NK-92 treated with Interleukin-12 subunit alpha and Interleukin-12 subunit beta, amount 100 ng/mL, for 24 hours (cell line): ENCODE measurements around the gene DACT2.
"Not testable (repeated sequence)": the region's sequence is repeated elsewhere in the genome, so short reads cannot be mapped to it uniquely, and the experiment has no call there.

ENCODE experiments used
- DNase-seq: peaks from one replicate; lab custom pipeline; 2025; lab: John Stamatoyannopoulos, UW

DACT2 gene

GRCh38 chr6:168303982-168304751, 15.4 kb downstream of the DACT2 start:
- DNase-seq, result no peak

- DNase-seq, result no peak
These were observed 17.0 kb downstream of the DACT2 start for GRCh38 chr6:168302534-168302933.

DNA sequence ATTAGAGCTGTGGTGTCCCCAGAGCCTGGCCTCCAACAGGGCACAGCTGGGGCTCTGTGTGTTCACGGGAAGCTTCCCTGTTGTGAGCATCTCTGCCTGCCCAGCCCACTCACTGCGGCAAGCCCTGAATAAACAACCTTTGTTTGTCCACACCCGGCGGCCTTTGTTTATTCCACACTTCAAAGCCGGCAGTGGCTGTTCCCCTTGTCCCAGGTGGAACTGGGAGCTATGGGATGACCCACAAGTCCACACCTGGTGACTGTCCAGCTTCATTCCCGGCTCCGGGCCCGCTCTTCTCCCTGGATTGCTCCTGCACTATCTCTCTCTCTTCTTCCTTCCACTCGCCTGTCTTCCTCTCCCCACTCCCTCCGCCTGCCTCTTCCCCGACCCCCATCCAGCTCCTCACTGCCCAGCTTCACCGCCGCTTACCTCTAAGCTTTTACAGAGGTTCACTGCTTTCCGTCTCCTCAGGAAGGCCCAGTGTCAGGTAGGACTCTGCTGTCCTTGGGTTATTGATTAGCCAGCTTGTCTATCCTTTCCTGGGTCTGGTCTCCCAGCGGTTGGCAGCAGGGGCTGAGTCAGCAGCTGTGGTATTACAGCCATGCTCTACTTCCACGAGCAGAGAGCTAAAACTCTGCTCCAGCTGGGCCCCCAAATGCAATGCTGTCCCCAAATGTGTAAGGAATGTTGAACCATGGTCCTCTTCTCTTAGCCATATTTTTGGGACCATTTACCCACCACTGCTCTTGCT, 17.8 kb downstream of the DACT2 start:
- no peak for DNase-seq

- no peak for DNase-seq
These were observed 18.5 kb downstream of the DACT2 start for GRCh38 chr6:168300975-168301647.

DNA sequence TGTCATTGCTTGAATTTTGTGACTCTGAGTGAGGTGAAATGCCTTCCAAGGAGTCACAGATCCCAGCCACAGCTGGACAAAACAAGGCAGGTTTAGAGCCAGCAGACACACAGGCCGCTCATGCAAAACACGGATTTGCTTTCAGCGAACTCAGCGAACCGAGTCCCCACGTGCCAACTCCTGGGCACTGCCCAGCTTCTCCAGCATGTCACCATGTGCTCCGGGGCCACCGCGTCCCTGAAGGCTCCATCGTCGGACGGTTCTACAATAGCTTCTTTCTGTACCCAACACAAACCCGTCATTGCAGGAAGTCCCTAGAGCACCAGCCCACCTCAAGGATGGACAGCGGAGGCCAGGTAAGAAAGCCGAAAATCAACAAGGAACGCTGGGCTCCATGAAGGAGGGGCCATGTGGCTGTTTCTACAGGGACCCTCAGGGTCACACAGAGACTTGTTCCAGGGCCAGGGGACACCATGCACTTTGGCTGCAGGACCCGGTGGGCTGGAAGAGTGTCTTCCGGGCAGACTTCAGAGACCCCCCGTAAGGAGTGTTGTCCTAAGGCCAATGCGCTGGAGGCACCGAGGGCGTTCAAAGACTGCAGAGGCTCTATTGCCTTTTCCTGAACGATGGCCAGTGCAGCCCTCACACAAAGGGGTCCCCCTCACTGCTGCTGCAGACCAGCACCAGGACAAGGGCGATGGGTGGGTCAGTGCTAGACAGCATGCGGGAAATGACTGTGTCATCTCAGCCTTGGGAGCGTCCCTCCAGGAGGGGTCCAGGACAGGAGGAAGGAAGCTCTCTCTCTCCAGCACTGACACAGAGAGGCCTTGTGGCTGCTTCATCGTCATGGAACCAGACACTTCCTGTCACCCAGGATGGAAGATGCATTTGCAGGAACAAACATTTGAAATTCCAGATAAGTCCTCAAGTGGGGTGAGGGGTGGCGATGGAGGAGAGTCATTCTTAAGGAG, 19.8 kb downstream of the DACT2 start:
- no peak for DNase-seq

DNA sequence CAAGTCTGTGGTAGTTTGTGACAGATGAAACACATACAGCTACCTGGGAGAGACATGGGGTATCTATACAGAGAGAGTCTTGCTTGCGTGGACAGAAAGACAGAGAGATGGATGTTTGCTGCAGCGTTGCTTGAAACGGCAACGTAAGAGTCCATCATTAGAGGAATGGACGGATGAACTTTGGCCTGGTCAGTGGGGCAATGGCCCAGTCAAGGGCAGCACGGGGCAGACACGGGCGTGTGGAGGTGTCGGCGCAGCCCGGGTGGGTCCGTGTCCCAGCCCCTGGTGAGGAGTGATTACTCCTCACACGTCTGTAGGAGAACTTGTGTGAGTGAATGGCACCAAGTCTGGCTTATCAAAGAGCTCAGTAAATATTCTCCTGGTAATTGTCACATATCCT, 21.9 kb downstream of the DACT2 start:
- no peak for DNase-seq

DNA sequence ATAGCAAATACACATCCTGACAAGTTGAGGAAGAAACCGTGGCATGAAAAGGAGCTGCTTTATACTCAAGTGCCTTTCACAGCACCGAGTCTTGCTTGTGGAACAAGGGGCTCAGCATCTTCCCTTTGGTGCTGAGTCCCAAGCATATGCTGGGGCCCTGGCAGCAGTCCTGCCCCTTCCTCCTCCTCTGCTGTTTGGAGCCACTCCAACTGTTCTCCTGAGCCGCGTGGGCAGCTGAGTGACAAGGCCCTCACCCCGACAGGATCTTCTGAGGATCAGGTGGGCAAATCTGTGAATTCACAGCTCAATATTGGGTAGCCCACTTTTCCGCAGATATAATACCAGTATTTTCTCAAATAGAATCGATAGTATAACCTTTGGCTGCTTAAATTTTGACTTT, 24.7 kb downstream of the DACT2 start:
- no peak for DNase-seq

DNA sequence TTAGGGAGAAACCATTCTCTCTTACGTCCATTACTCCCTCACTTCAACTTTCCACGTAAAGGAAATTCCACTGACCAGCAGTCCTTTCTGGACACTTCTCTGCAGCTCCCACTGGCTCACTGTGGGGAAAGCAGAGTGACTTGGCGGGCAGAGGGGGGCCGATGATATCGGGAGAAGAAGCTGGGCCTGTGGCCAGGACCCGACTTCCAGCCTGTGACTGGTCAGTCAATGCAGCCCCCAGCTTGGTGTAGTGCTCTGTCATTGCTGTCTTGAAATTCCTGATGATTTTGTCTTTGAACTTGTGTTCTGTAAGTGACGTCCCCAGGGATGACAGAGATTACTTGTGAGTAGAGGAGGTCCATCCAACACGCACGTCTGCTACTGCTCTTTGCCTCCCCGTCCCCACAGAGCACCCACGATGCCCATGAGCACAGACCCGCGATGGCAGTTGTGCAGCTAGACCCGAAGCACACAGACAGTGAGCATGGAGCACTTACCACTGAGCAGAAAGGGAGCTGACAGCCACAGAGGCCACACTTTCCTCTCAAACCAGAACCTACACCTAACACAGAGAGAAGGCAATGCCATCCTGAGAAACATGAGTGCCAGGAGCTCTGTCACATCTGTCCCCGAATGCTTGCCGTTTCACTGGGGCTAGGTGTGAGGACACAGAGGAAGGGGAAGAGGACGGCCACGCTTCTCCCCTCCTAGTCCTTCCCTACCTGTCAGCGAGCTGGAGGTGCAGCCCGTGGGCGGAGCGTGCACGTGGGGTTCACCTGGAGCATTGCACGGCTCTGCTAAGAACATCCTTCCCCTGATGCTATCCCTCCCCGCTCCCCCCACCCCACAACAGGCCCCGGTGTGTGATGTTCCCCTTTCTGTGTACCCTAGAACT, 25.7 kb downstream of the DACT2 start:
- DNase-seq, result no peak

DNA sequence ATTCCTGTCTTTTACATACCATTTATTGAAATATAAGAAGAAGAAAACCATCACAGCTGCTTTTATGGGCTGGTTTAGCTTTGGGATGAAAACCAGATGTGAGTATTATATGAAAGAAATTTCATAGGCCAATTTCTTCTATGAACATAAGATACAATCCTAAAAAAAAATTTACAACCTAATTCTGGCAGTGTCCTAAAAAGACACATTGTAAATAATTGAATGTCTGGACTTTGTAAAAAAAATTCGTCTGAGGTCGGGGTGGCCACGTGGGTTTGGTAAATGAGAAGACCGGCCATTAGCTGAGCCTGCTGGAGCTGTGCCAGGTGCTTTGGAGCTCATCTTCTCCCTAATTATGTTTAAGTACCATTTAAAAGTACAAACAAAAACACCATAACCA, 26.8 kb downstream of the DACT2 start:
- no peak for DNase-seq

DNA sequence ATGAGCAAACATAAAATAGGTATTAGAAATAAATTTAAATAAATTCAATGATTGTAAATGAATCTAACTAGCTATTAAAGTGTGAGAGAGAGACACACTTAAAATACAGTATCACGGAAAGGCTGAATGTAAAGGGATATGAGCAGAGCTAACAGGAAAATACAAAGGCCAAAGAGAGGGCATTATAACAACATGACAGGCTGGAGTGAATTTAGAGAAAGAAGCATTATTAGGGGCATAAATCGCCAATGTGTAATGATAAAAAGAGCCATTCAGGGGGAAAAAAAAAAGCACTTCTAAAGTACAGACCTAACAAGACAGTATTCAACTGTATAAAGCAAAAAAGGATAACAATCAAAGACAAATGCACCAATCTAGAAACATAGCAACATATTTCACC, 28.1 kb downstream of the DACT2 start:
- no peak for DNase-seq

DNA sequence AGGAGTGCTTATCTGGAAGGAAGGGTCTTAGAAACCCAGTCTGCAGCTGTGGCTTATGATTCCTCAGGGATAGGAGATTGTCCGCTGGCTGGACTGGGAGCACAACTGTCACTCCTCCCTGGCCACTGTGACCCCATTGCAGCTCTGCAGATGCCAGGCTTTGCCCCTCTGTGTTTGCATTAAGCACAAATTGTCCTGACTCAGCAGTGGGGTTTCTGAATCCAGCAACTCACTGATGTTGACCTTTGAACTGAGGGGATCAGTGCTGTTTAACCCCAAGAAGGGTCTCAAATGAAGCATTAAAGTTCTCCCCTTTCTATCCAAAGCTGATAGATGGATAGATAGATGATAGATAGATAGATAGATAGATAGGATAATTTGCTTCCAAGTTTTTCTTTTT, 29.5 kb downstream of the DACT2 start:
- no peak for DNase-seq

GRCh38 chr6:168289571-168289962, 30.0 kb downstream of the DACT2 start:
- no peak for DNase-seq

DNA sequence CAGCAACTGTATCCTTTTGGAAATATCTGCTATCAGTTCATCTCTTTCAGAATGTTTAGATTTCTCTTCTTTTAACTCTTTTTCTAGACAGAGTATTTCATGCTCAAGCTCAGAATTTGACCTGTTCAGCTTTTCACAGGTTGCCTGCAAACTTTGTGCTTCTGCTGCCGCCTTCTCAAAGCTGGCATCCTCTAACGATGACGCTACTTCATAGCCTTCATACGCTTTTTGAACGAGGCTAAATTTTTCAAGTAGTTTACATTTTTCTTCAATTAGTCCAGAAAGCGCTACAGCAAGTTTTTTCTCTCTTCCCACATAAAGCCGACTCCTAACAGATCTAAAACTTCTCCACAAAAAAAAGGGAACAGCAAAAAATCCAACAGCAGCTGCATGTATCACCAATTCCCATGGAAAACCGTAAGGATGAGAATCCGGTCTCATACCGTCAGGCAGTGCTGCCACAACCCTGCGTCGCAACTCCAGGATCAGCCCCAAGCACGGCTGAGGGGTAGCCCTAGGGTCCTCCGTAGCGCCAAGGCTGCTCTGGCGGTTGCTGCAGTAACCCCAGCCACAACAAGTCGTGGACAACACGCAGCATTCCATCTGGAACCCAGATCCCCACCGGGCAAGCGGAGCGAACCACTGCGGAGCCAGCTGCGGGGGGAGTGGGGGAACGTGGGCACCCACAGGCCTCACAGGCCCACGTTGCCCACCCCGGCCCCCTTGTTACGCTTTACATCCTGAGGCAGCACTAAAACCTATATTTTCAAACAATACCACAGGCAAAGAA, 30.6 kb downstream of the DACT2 start:
- no peak for DNase-seq

GRCh38 chr6:168287460-168287859, 32.1 kb downstream of the DACT2 start:
- DNase-seq, result not testable (repeated sequence)

DNA sequence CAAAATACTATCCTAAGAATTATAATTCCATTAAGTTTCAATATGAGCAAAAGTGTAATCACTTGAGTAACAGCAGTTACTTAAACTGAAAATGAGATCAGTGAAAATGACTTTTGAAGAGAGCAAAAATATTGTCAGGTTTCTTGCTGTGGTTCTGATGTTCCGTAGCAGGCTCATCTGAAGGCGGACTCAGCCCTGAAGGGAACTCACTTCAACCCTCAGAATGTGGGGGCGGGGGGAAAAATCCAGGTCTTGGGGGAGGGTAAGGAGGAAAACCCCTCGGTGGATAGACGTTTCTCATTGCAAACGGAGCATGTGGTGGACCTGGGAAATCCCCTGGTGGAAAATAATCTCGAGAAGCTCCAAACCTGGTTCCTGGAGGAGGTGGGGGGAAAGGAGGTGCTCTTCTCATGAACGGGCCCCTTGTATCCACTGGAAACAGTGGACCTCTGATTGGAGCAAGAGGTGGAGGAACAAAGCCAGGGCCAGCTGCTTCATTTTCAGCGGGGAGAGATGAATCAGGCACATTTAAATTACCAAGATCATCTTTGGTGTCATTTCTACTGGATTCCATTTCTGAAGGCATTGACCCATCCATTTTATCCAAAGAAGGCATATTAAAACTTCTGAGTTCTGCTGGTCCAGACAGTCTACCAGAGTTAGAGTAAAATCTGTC, 32.7 kb downstream of the DACT2 start:
- DNase-seq, result not testable (repeated sequence)

- no peak for DNase-seq
These were observed 33.5 kb downstream of the DACT2 start for GRCh38 chr6:168286116-168286515.

DNA sequence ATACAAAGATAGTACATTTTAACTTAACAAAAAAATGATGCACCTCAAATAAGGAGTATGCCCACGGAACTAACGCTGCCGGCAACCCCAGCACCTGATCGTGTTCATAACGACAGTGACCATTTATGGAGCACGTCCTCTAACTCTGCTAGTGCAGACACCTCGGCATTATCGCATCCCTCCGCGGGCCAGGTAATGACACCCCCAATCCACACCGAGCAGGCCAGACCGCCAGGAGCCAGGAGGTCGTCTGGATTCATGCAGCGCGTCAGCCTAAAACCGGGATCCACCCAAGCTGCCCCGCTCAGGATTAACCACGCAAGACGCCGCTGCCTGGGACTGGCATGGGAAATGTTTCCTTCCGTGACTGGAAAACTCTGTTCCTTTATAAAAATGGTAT, 34.1 kb downstream of the DACT2 start:
- no peak for DNase-seq

- DNase-seq, result no peak
These were observed 35.4 kb downstream of the DACT2 start for GRCh38 chr6:168284187-168284586.

DNA sequence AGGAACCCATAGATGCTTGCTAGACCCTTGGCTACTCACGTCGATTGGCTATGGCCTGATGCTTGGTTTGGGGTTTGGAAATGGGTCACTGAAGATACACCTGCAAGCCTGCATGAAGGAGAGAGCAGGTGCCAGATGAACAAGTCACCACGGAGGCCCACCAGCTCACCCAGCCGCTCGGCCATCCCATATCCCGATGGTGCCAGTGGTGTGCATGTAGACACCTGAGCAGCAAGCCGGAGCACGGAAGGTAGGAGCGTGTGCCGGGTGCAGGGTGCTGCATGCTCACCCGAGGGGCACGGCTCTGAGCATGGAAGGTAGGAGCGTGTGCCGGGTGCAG, 35.9 kb downstream of the DACT2 start:
- no peak for DNase-seq
